Activated T-cell treated with anti-CD3 and anti-CD28 coated beads, Interleukin-2, amount 50 U/mL, for 24 hours (primary cell): Measurements from ENCODE around the gene TXNDC8.

Source experiments
- DNase-seq: peaks from one replicate; pipeline ENCODE4 v3.0.0-alpha.2; 2020
- H3K27ac Mint-ChIP-seq: 2 replicates; pipeline ENCODE4 v1.8.0; 2020; ENCODE audit warnings: mild to moderate bottlenecking, mixed read lengths
- H3K27me3 Mint-ChIP-seq: 2 replicates; pipeline ENCODE4 v1.8.0; 2020; ENCODE audit warnings: mixed read lengths
- H3K36me3 Mint-ChIP-seq: 2 replicates; pipeline ENCODE4 v1.8.0; 2020; ENCODE audit warnings: low read depth, mixed read lengths
- H3K4me1 Mint-ChIP-seq: 2 replicates; pipeline ENCODE4 v1.8.0; 2020; ENCODE audit warnings: low read depth, mixed read lengths
- H3K4me3 Mint-ChIP-seq: 2 replicates; pipeline ENCODE4 v1.8.0; 2020; ENCODE audit warnings: mild to moderate bottlenecking, moderate library complexity, mixed read lengths
- H3K9me3 Mint-ChIP-seq: 2 replicates; pipeline ENCODE4 v1.8.0; 2020; ENCODE audit warnings: mixed read lengths

The TXNDC8 gene

DNA sequence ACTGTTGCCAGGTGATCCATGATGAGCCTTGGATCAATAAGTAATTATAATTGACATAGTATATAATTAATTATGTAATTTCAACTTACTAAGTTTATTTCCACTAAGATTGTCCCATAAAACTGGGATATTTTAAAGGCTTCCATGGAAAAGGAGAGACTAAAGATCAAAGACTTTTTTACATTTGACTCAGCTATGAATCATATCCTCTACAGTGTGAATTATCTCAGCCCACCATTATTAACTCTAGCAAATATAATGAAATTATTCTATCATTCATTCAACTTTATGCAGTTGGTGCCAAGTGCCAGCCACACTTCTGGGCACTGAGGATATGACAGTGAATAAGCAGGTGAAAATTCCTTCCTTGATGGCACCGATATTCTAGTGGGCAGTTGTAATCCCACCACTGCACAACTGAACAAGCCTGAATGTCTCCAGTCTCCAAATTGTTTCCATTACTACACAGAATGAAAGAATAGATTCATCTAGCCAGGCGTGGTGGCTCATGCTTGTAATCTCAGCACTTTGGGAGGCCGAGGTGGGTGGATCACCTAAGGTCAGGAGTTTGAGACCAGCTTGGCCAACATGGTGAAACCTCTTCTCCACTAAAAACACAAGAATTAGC lies 59.5 kb downstream of the TXNDC8 start:
- Mint-ChIP-seq H3K4me3 (no peak overlapping the region), H3K27ac (no peak overlapping the region), H3K36me3 (no peaks in the 10 kb centered on the region), H3K4me1 (peaks cover 9% of the 10 kb centered on the region), H3K27me3 (peaks cover 6% of the 10 kb centered on the region), H3K9me3 (no peaks in the 10 kb centered on the region)
- no peak for DNase-seq

DNA sequence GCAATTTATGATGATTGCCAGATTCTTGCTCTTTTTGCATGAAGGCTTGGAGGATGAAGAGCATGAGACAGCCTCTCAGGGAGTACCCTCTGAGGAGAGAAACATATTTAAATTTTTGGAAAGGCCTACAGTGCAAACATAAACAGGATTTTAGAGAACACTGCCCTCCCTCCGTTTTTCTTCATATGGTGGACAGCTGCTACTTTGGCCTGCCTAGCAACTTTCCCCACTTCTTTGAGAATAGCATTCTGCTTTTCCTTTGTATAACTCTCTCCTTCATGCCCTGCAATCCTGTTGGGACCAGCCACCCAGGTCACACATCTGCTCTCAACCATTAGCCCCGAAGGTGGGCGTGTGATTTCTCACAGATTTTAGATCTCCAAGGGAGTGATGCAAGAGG lies 60.9 kb downstream of the TXNDC8 start:
- Mint-ChIP-seq H3K4me1 (peaks cover 9% of the 10 kb centered on the region), H3K36me3 (no peaks in the 10 kb centered on the region)

DNA sequence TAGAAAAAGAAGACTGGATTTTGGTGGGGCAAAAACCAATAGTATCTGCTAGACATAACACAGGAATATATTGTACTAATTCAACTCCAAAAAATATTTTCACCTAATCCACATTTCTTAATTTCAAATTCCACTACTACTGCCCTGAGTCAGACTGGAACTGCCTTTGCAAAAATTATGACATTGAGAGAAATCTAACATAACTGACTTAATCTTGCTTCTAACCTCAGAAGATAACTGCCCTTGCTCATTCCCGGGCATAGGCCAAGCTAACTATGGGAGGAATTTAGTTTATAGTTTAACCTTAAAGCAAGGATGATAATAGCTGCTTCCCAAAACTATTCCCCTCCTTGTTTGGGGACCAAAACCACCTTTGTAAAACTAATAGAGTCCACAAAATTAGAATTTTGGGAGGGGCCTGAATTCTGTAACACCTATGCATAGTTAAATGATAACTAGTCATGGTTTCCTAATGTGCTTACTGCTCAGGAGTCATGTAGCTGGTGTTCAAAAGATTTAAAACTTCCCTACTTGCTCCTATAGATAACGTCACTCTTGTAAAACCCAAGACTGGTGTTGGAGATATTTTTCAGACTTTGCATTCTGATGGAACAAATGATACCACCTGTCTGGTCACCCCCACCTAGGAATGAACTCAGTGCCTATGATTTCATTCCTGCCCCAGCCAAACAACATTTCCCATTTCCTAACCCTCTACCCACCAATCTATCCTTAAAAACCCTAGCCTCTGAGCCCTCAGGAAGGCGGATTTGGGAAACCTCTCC lies 67.3 kb downstream of the TXNDC8 start:
- H3K27ac Mint-ChIP-seq = no peak overlapping the region
- H3K4me1 Mint-ChIP-seq = no peaks in the 10 kb centered on the region
- H3K9me3 Mint-ChIP-seq = no peaks in the 10 kb centered on the region
- no peak overlapping the region for H3K4me3 Mint-ChIP-seq
- no peak for DNase-seq
- H3K36me3 Mint-ChIP-seq = no peaks in the 10 kb centered on the region
- no peaks in the 10 kb centered on the region for H3K27me3 Mint-ChIP-seq

More for the DNA sequence above, 60.9 kb downstream of the TXNDC8 start:
- no peaks in the 10 kb centered on the region for H3K9me3 Mint-ChIP-seq
- H3K27me3 Mint-ChIP-seq = peaks cover 4% of the 10 kb centered on the region
- DNase-seq = no peak
- no peak overlapping the region for H3K27ac Mint-ChIP-seq
- H3K4me3 Mint-ChIP-seq = no peak overlapping the region

DNA sequence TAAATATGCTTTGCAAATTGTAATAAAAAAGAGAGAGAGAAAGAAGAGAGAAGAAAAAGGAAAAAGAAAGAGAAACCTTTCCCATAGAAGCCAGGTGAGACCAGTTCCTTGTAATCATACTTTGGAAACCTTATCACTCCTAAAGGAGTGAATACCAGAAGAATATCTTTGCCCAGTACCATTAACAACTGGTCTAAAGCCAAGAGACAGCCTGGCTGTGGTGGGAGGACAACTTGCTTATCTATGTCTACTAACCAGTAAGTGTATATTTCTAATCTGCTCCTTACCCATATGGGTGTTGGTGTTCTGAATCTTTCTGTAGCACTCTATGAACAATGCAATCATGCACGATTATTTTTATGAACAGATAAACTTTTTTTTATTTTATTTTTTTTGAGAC lies 70.9 kb downstream of the TXNDC8 start:
- H3K9me3 Mint-ChIP-seq = no peaks in the 10 kb centered on the region
- no peaks in the 10 kb centered on the region for H3K4me1 Mint-ChIP-seq
- H3K36me3 Mint-ChIP-seq = no peaks in the 10 kb centered on the region
- H3K27me3 Mint-ChIP-seq = peaks cover 4% of the 10 kb centered on the region
- no peak overlapping the region for H3K4me3 Mint-ChIP-seq
- DNase-seq = no peak
- no peak overlapping the region for H3K27ac Mint-ChIP-seq

DNA sequence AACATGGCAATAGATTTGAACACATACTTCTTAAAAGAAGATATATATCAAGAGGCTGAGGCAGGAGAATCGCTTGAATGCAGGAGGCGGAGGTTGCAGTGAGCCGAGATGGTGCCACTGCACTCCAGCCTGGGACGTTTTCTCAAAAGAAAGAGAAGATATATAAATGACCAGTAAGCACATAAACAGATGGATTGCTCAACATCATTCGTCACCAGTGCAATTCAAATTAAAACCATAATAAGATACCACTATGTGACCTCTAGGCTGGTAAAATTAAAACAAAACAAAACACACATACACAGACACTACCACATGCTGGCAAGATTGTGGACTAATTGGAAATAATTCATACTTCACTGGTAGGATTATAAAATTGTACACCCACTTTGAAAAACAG lies 76.0 kb downstream of the TXNDC8 start:
- no peak for DNase-seq
- Mint-ChIP-seq H3K27ac (no peak overlapping the region), H3K36me3 (no peaks in the 10 kb centered on the region), H3K4me3 (no peak overlapping the region), H3K27me3 (peaks cover 4% of the 10 kb centered on the region), H3K4me1 (peaks cover 29% of the 10 kb centered on the region), H3K9me3 (no peaks in the 10 kb centered on the region)

DNA sequence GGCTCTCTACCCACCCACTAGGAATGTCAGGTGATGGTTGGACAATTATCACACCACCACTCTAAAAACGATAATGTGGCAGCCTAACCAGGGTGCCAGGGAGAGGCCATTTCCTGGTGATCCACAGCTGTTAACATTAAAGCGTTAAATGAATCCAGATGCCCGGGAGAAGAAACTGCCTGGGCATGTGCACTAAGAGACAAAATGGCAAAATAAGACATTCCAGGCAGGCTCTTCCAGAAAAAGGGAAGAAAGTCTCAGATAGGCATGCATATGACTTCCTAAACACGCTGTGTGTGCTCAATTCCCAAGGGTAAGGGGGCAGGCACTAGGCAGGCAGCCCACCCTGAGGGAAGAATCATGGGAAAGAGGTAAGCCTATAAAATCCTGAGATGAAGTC lies 76.8 kb downstream of the TXNDC8 start:
- H3K9me3 Mint-ChIP-seq = no peaks in the 10 kb centered on the region
- peaks cover 4% of the 10 kb centered on the region for H3K36me3 Mint-ChIP-seq
- peaks cover 29% of the 10 kb centered on the region for H3K4me1 Mint-ChIP-seq
- H3K27ac Mint-ChIP-seq = no peak overlapping the region
- peaks cover 4% of the 10 kb centered on the region for H3K27me3 Mint-ChIP-seq
- DNase-seq = no peak
- H3K4me3 Mint-ChIP-seq = no peak overlapping the region

DNA sequence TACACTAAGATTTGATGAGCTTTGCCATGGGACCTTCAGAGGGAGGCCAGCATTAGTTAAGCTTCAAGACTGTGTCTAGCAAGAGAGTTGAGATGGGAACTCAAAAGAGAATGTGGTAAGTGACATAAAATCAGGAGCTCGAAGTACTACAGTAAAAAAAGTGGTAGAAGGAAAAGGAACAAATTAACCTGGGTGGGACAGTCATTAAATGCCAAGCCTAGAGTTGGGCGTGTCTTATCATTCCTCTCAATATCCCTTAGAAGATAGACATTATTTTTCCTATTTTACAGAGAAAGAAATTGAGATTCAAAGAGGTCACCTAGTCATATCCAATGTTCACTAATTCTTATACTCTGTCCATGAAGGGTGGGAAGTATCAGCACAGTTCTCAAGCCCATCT lies 78.1 kb downstream of the TXNDC8 start:
- DNase-seq = no peak
- peaks cover 4% of the 10 kb centered on the region for H3K27me3 Mint-ChIP-seq
- H3K4me1 Mint-ChIP-seq = peaks cover 33% of the 10 kb centered on the region
- no peak overlapping the region for H3K27ac Mint-ChIP-seq
- no peak overlapping the region for H3K4me3 Mint-ChIP-seq
- H3K9me3 Mint-ChIP-seq = no peaks in the 10 kb centered on the region
- peaks cover 18% of the 10 kb centered on the region for H3K36me3 Mint-ChIP-seq

DNA sequence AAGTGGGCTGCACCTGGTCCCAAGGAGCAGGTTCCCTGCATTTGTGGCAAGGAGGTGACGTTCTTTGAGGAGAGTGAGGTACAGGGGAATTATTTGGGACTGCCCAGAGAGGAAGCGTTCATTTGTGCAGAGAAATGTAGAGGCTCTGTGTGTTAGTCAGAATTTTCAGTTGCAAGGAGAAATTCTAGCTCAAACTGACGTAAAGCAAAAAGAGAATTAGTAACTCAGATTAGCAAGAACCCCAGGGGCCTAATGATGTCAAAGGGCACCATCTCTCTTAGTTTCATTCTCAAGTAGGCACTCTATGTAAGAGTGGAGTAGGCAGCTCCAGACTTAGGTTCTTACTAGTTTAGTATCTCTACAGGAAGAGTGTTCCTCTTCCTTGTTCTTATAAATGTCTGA lies 79.0 kb downstream of the TXNDC8 start:
- H3K9me3 Mint-ChIP-seq = no peaks in the 10 kb centered on the region
- H3K4me1 Mint-ChIP-seq = peaks cover 41% of the 10 kb centered on the region
- H3K27ac Mint-ChIP-seq = peak overlapping the region; percentile 52
- peaks cover 27% of the 10 kb centered on the region for H3K36me3 Mint-ChIP-seq
- peaks cover 4% of the 10 kb centered on the region for H3K27me3 Mint-ChIP-seq
- H3K4me3 Mint-ChIP-seq = no peak overlapping the region
- DNase-seq = no peak

DNA sequence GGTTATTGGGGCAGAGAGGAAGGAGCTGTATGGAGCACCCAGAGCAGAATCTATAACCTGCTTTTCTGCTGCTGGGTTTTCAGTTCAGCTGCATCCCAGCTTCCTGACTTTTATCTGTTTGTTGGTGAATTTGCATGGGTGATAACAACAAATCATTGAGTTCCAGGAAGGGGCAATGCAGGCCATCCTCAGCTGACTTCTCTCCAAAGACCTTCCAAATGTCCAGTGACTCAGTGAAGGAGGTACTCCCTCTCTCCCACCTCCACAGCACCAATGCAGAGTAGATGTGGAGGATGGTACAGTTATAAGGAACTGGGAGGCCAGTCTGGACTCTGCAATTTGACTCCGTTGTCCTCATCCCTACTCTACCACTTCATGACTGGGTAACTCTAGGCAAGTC lies 79.7 kb downstream of the TXNDC8 start:
- no peak for DNase-seq
- peak overlapping the region; percentile 99 for H3K27ac Mint-ChIP-seq
- peaks cover 34% of the 10 kb centered on the region for H3K36me3 Mint-ChIP-seq
- peak overlapping the region; percentile 14 for H3K4me3 Mint-ChIP-seq
- H3K27me3 Mint-ChIP-seq = peaks cover 4% of the 10 kb centered on the region
- H3K4me1 Mint-ChIP-seq = peaks cover 48% of the 10 kb centered on the region
- H3K9me3 Mint-ChIP-seq = no peaks in the 10 kb centered on the region

DNA sequence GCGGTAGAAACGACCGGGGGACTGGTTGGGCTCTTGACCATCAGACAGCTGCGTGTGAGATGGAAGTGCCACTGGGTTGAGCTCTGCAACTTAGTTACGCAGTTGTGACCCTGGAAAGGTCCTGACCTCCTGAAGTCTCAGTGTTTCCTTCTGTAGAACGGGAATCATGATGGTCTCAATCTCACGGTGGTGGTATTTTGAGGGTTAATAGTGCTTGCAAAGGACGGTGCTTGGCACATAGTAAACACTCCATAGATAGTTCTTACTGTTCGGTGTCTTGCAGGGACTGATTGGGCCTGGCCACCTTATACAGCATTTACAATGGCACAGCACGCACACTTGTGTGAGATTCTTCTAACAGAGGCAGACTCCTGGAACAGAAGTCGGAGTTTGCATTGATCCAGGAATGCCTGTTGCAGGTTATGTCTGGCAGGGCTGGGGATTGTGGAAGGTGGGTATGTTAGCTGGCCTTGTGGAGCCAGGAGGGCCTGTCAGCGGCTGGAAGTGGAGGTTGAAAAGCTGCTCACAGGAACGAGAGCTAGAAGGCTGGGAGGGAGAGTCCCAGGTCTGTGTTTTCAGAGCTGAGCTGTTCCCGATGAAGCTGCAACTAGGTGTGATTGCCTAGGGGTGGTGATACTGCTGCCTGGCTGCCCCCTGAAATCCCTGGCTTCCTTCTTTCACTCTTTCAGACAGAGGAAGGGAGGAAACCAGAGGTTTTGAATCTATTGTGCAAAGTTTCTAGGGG lies 80.4 kb downstream of the TXNDC8 start:
- H3K36me3 Mint-ChIP-seq = peaks cover 41% of the 10 kb centered on the region
- H3K4me1 Mint-ChIP-seq = peaks cover 55% of the 10 kb centered on the region
- H3K4me3 Mint-ChIP-seq = peak overlapping the region; percentile 94
- peak overlapping the region; percentile 99 for H3K27ac Mint-ChIP-seq
- no peaks in the 10 kb centered on the region for H3K9me3 Mint-ChIP-seq
- DNase-seq = peak; percentile 59
- no peaks in the 10 kb centered on the region for H3K27me3 Mint-ChIP-seq

DNA sequence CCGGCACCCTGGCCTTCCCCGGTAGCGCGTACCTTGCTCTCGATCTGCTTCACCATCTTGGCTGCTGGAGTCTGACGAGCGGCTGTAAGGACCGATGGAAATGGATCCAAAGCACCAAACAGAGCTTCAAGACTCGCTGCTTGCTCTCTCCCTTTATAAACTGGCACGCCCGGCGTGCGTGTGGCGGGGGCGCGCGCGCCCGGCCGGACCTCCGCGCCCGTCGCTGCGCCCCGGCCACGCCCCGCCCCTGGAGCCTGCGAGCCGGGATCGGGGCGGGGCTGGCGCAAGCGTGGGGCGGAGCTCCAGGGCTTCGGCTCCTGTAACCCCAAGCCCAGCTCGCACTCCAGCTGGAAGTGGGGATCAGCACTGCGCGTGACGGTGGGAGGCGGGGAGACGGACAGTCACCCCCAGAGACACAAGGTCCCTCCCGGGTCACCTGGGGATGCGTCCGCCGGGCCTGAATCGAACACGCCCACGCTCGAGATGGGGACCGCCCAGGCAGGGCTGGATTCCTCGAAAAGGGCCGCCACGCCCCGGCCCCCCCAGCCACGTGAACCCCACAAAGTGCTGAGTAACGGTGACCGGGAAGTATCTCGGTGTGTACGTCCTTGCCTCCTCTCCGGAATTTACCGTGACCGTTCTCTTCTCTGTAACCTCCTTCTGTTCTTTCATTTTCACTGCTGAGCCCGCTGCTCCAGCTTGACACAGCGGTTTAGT lies 81.1 kb downstream of the TXNDC8 start, which contains the start of gene TXN:
Gene TXN (minus strand): TSS at position 128 of the 717 bp plus-strand sequence. CDS start 72 bp downstream, at position 56.
- H3K4me3 Mint-ChIP-seq = peak within 1 kb of the TSS; percentile 94
- no peaks in the 10 kb centered on the region for H3K27me3 Mint-ChIP-seq
- H3K36me3 Mint-ChIP-seq = peaks cover 48% of the 10 kb centered on the region
- H3K9me3 Mint-ChIP-seq = no peaks in the 10 kb centered on the region
- peak; percentile 94 for DNase-seq
- H3K27ac Mint-ChIP-seq = peak within 1 kb of the TSS; percentile 99
- peaks cover 61% of the 10 kb centered on the region for H3K4me1 Mint-ChIP-seq

DNA sequence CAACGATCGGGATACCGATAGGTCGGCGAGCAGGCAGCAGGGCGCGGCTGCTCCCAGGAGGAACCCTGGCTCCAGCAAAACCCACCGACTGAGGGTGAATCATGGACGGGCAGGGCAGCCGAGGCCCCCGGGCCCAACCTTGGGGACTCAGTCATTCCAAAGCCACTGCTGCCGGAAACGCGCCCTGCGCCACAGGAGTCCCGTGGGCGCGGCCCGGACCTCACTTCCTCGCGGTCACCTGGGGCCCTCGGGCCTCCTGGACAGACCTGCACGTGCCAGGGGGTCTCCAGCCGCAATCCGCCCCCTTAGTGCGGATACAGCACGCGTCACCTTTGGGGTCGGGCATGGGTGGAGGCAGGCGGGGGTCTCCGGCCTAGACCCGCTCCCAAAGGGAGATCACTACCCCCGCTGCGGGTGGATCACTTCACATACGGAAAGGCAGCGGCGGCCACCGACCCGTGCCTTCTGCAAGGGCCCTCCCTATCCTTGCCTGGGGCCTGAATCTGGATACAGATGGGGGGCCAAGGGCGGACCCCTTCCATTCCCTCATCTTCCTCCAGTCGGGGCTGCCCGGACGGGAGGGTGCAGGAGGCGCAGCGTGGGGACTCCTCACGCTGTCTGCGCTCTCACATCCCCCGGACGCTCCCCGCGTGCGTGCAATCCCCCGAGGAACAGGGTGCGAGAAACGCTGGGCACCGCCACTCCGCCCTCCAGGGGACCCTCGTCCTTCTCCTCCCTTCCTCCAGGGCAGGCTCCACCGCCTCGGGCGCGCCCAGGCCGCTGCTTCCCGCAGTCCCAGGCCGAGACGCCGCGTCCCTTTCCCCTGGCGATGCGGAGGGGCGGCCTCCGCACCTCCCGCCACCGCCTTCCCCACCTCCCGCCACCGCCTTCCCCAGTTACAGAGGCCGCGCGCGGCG lies 81.9 kb downstream of the TXNDC8 start:
- DNase-seq = peak; percentile 77
- peaks cover 56% of the 10 kb centered on the region for H3K36me3 Mint-ChIP-seq
- H3K9me3 Mint-ChIP-seq = no peaks in the 10 kb centered on the region
- H3K27me3 Mint-ChIP-seq = no peaks in the 10 kb centered on the region
- peak overlapping the region; percentile 94 for H3K4me3 Mint-ChIP-seq
- peak overlapping the region; percentile 99 for H3K27ac Mint-ChIP-seq
- peaks cover 65% of the 10 kb centered on the region for H3K4me1 Mint-ChIP-seq

DNA sequence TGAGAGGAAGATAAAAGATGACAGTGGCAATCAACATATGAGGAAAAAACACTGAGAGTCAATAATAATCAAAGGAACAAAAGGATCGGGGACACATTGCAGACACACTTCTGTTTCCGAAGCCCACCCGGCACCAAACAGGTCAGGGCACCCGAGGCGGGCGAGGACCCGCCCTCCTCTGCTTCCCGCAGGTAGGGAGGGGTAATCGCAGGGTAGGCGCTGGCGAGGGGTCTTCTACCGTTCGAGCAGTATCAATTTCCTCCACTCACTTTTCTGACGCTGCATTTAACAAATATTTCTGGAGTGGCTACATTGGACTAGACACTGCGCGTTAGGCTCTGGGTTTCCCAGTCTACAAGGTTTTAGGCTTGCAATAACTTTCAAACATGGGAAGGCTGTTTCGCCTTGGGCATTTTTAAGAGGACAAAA lies 82.6 kb downstream of the TXNDC8 start:
- Mint-ChIP-seq H3K36me3 (peaks cover 62% of the 10 kb centered on the region), H3K4me3 (peak overlapping the region; percentile 94), H3K9me3 (no peaks in the 10 kb centered on the region), H3K4me1 (peaks cover 70% of the 10 kb centered on the region), H3K27me3 (no peaks in the 10 kb centered on the region), H3K27ac (peak overlapping the region; percentile 99)
- DNase-seq = no peak
